SK-N-SH (cell line): Measurements from ENCODE around the gene CYP27C1.

ENCODE experiments used
- EP300 ChIP-seq, 2 experiments: IDR thresholded peaks; 2 replicates each; pipeline versions ENCODE4 v1.4.0 to v1.6.1; 2012; ENCODE audit warnings: borderline replicate concordance in 1 of 2, low read depth in 1 of 2, low read length in 1 of 2
- EZH2phosphoT487 ChIP-seq: fragments of 200-600 bp; sonication (generic); IDR thresholded peaks from 2 replicates; pipeline ENCODE4 v1.6.1; 2017; ENCODE audit warnings: low read depth, mixed run types, mild to moderate bottlenecking, antibody characterized with exemption, moderate library complexity, borderline replicate concordance
- GABPA ChIP-seq: IDR thresholded peaks from 2 replicates; pipeline ENCODE4 v1.4.0; 2012; ENCODE audit warnings: low read depth, mild to moderate bottlenecking
- GATA2 ChIP-seq: sonication (generic); formaldehyde crosslinking; IDR thresholded peaks from 2 replicates; pipeline ENCODE4 v1.5.0; 2020; ENCODE audit warnings: mild to moderate bottlenecking, missing genetic modification reagents
- POLR2AphosphoS5 ChIP-seq: IDR thresholded peaks from 2 replicates; pipeline ENCODE4 v1.6.1; 2012; ENCODE audit warnings: low read depth, low read length
- RAD21 ChIP-seq: IDR thresholded peaks from 2 replicates; pipeline ENCODE4 v1.6.1; 2012; ENCODE audit warnings: mild to moderate bottlenecking, low read length
- RFX5 ChIP-seq: IDR thresholded peaks from 2 replicates; pipeline ENCODE4 v1.6.1; 2012; ENCODE audit warnings: mild to moderate bottlenecking, improper control_type of control experiment, low read length
- RXRA ChIP-seq: IDR thresholded peaks from 2 replicates; pipeline ENCODE4 v1.4.0; 2012; ENCODE audit warnings: low read depth, mild to moderate bottlenecking, borderline replicate concordance
- YY1 ChIP-seq: IDR thresholded peaks from 2 replicates; pipeline ENCODE4 v1.4.0; 2012; ENCODE audit warnings: low read depth, mild to moderate bottlenecking
- TF ChIP-seq, protein P1 (sequence below): fragments of 200-600 bp; sonication (generic); IDR thresholded peaks from 2 replicates; pipeline ENCODE4 v1.6.1; 2017; ENCODE audit warnings: antibody characterized with exemption, mild to moderate bottlenecking, moderate library complexity
- TF ChIP-seq, protein P2 (sequence below): IDR thresholded peaks from 2 replicates; pipeline ENCODE4 v1.4.0; 2012; ENCODE audit warnings: low read depth
- TF ChIP-seq, protein P3 (sequence below): IDR thresholded peaks from 2 replicates; pipeline ENCODE4; 2012
- TF ChIP-seq, protein P4 (sequence below): IDR thresholded peaks from 2 replicates; pipeline ENCODE4 v1.6.1; 2012; ENCODE audit warnings: mild to moderate bottlenecking, low read depth, low read length, moderate library complexity

DNA sequence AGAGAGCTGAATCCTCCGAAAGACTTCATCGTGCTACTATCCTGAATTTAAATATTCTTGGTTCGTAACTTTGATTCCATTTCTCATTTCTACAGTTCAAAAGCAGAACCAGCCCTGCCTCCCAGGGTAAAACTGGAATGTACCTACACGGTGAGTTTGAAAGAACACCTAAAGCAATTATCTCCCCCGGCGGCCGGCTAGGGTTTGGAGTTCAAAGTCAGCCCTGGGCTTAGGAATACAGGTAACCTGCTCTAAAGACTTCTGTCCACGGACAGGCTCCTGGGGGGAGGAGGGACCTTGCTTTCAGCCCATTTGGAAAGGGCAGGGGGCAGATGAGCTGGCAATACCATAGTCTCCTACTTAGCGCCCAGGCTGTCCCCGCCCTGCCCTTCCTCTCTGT lies 32.3 kb downstream of the CYP27C1 start:
- TF ChIP-seq, protein P1, sequence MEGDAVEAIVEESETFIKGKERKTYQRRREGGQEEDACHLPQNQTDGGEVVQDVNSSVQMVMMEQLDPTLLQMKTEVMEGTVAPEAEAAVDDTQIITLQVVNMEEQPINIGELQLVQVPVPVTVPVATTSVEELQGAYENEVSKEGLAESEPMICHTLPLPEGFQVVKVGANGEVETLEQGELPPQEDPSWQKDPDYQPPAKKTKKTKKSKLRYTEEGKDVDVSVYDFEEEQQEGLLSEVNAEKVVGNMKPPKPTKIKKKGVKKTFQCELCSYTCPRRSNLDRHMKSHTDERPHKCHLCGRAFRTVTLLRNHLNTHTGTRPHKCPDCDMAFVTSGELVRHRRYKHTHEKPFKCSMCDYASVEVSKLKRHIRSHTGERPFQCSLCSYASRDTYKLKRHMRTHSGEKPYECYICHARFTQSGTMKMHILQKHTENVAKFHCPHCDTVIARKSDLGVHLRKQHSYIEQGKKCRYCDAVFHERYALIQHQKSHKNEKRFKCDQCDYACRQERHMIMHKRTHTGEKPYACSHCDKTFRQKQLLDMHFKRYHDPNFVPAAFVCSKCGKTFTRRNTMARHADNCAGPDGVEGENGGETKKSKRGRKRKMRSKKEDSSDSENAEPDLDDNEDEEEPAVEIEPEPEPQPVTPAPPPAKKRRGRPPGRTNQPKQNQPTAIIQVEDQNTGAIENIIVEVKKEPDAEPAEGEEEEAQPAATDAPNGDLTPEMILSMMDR = no peak
- TF ChIP-seq POLR2AphosphoS5 = no peak
- TF ChIP-seq EP300 (IDR thresholded peaks at IDR 0.05; ENCODE audit: borderline replicate concordance in 1 of 2, low read depth in 1 of 2, low read length in 1 of 2) = no peak
- TF ChIP-seq EZH2phosphoT487 = no peak
- no peak for TF ChIP-seq GABPA
- TF ChIP-seq, protein P2, sequence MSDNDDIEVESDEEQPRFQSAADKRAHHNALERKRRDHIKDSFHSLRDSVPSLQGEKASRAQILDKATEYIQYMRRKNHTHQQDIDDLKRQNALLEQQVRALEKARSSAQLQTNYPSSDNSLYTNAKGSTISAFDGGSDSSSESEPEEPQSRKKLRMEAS = no peak
- TF ChIP-seq YY1 = no peak
- TF ChIP-seq, protein P3, sequence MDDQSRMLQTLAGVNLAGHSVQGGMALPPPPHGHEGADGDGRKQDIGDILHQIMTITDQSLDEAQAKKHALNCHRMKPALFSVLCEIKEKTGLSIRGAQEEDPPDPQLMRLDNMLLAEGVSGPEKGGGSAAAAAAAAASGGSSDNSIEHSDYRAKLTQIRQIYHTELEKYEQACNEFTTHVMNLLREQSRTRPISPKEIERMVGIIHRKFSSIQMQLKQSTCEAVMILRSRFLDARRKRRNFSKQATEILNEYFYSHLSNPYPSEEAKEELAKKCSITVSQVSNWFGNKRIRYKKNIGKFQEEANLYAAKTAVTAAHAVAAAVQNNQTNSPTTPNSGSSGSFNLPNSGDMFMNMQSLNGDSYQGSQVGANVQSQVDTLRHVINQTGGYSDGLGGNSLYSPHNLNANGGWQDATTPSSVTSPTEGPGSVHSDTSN = no peak
- no peak for TF ChIP-seq RAD21
- TF ChIP-seq RFX5 = no peak
- TF ChIP-seq GATA2 = no peak
- TF ChIP-seq, protein P4, sequence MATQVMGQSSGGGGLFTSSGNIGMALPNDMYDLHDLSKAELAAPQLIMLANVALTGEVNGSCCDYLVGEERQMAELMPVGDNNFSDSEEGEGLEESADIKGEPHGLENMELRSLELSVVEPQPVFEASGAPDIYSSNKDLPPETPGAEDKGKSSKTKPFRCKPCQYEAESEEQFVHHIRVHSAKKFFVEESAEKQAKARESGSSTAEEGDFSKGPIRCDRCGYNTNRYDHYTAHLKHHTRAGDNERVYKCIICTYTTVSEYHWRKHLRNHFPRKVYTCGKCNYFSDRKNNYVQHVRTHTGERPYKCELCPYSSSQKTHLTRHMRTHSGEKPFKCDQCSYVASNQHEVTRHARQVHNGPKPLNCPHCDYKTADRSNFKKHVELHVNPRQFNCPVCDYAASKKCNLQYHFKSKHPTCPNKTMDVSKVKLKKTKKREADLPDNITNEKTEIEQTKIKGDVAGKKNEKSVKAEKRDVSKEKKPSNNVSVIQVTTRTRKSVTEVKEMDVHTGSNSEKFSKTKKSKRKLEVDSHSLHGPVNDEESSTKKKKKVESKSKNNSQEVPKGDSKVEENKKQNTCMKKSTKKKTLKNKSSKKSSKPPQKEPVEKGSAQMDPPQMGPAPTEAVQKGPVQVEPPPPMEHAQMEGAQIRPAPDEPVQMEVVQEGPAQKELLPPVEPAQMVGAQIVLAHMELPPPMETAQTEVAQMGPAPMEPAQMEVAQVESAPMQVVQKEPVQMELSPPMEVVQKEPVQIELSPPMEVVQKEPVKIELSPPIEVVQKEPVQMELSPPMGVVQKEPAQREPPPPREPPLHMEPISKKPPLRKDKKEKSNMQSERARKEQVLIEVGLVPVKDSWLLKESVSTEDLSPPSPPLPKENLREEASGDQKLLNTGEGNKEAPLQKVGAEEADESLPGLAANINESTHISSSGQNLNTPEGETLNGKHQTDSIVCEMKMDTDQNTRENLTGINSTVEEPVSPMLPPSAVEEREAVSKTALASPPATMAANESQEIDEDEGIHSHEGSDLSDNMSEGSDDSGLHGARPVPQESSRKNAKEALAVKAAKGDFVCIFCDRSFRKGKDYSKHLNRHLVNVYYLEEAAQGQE = no peak
- TF ChIP-seq RXRA = no peak
